Heart left ventricle (tissue), 16 donors: ENCODE measurements around the gene B4GALNT2. TPM values are rescaled to one million over a fixed set of nuclear protein-coding genes. Genes with fewer than 3 reads are reported as not detected.
A peak's percentile ranks its signal among the peaks of the same experiment; 100 is the strongest.

Experiments used
- ATAC-seq, 4 donors: fragments of 200-7000 bp; cut with Tn5 transposase; one replicate each; pipeline ENCODE4 v1.9.1; 2020 to 2022; ENCODE audit warnings: moderate library complexity in 4 of 4, mild to moderate bottlenecking in 3 of 4, moderate number of reproducible peaks in 1 of 4
- DNase-seq, 5 donors: peaks; one replicate each; pipeline ENCODE4 v3.0.0-alpha.2; 2020
- H3K27ac ChIP-seq, 12 donors: fragments of 200-600 bp; sonication (generic) in 4 of 12; one replicate each; pipeline versions ENCODE4 v1.5.0 to v1.8.0; 2016 to 2022; ENCODE audit warnings: mild to moderate bottlenecking in 2 of 12
- H3K27me3 ChIP-seq, 9 donors: fragments of 200-600 bp; sonication (generic) in 2 of 9; one replicate each; pipeline versions ENCODE4 v1.5.1 to v1.8.0; 2016 to 2022; ENCODE audit warnings: mild to moderate bottlenecking in 3 of 9
- H3K36me3 ChIP-seq, 9 donors: fragments of 200-600 bp; sonication (generic) in 2 of 9; one replicate each; pipeline versions ENCODE4 v1.5.0 to v1.8.0; 2018 to 2022; ENCODE audit warnings: mild to moderate bottlenecking in 2 of 9
- H3K4me1 ChIP-seq, 12 donors: fragments of 200-600 bp; sonication (generic) in 4 of 12; one replicate each; pipeline versions ENCODE4 v1.5.0 to v1.8.0; 2016 to 2022; ENCODE audit warnings: mild to moderate bottlenecking in 3 of 12
- H3K4me3 ChIP-seq, 12 donors: fragments of 200-600 bp; sonication (generic) in 4 of 12; one replicate each; pipeline versions ENCODE4 v1.5.0 to v1.8.0; 2017 to 2022; ENCODE audit warnings: mild to moderate bottlenecking in 9 of 12, moderate library complexity in 4 of 12
- H3K9me3 ChIP-seq, 12 donors: fragments of 200-600 bp; sonication (generic) in 4 of 12; one replicate each; pipeline versions ENCODE4 v1.5.0 to v1.8.0; 2016 to 2022; ENCODE audit warnings: mild to moderate bottlenecking in 1 of 12
- POLR2A ChIP-seq, 2 donors: fragments of 450-650 bp; IDR thresholded peaks; one replicate each; pipeline ENCODE4 v1.6.1; 2017; ENCODE audit warnings: antibody characterized with exemption in 2 of 2, mild to moderate bottlenecking in 2 of 2, moderate library complexity in 2 of 2
- WGBS, 4 donors: extraction: QIAGEN DNeasy Blood & Tissue Kit in 2 of 4; methylation state at CpG; one replicate each; pipeline versions ENCODE4 v1.1.5 to v1.1.7; 2013 to 2018; 5-methylcytosine and 5-hydroxymethylcytosine counted together
- intact Hi-C, 10 donors: fragments of 100-400 bp; cut with DNase I; formaldehyde crosslinking; loops; one replicate each; pipeline versions ENCODE4 v1.11.1 to v1.14.2; 2022
- polyA plus RNA-seq, 2 donors: library from polyadenylated mRNA; stranded (reverse); fragments of 200-250 nt; gene quantifications; one replicate each; pipeline ENCODE4 v1.2.3, GENCODE V29; 2013
- total RNA-seq, 9 donors: library from RNA; depleted of rRNA in 2 of 9; stranded (reverse); fragments of >200 nt in 2 of 9; fragmentation: NEBNext Ultra II Directional in 3 of 9; extraction: Animal tissue kit (Norgen Biotek cat#: 25700) in 3 of 9; gene quantifications; one replicate each; pipeline versions ENCODE4 v1.1.0 to v1.2.4, GENCODE V29; 2016 to 2023
- TF ChIP-seq, protein P1 (sequence below), 12 donors: fragments of 200-600 bp; sonication (generic) in 4 of 12; IDR thresholded peaks; one replicate each; pipeline versions ENCODE4 v1.5.0 to v1.8.0; 2018 to 2022; ENCODE audit warnings: antibody characterized with exemption in 12 of 12, mild to moderate bottlenecking in 5 of 12
- donor health status: ischemic (EF 13 %, LVEDD 7.1; RV severe dilation, severe dysfunction).
- donor health status: healthy with polysubstance abuse.
- donor health status: DM: no; HTN: yes; CAD: no.
- donor health status: DM: no; HTN: no; CAD: no.
- donor health status: ischemic (EF 25% LVEDD 6.9; RV normal size, moderate dysfunction).
- donor health status: ischemic (EF 25% LVEDD 5.7; RV mildly dilated, moderate dysfunction).
- donor health status: healthy.
- donor health status: DM: yes; HTN: yes; CAD: no.
- donor health status: ischemic (EF 35%, LVEDD 5.7; RV mildly dilated, moderate dysfunction).
- donor health status: nonischemic (EF 11% LVEDD 7.7; RV severe dilation, severe dysfunction).
- donor health status: DM: yes; HTN: yes; CAD: no.
- donor health status: PGD.
- donor health status: ischemic (EF 29% LVEDD 5.4; RV normal size, mild dysfunction).
- donor health status: nonischemic (EF 23%, LVEDD 6.1; RV moderate dilation, normal function).

Gene B4GALNT2
- total and polyA plus RNA-seq, 11 donors, result 0.07 to 0.08 TPM; not detected in 9

- intact Hi-C loops, result loop anchor here in 3 of 10 donors (5.0 kb wide), 1 partner anchor 36 kb away; no protein-coding TSS in a partner anchor
- DNase-seq (no peak), ATAC-seq (no peak)
- Histone ChIP-seq H3K27ac (peak overlapping the region in 2 of 12 donors; percentile 96 to 98), H3K36me3 (no peaks in the 10 kb centered on the region), H3K4me3 (no peak overlapping the region), H3K9me3 (no peaks in the 10 kb centered on the region), H3K27me3 (no peaks in the 10 kb centered on the region), H3K4me1 (peaks cover 0 to 21% (median 3%) of the 10 kb centered on the region in 12 donors)
- WGBS, 4 donors, result 64 to 80% (median 74%) methylated on average over 4 of the region's 4 CpGs
- TF ChIP-seq POLR2A (IDR thresholded peaks at IDR 0.05), result no peak
- TF ChIP-seq, protein P1, sequence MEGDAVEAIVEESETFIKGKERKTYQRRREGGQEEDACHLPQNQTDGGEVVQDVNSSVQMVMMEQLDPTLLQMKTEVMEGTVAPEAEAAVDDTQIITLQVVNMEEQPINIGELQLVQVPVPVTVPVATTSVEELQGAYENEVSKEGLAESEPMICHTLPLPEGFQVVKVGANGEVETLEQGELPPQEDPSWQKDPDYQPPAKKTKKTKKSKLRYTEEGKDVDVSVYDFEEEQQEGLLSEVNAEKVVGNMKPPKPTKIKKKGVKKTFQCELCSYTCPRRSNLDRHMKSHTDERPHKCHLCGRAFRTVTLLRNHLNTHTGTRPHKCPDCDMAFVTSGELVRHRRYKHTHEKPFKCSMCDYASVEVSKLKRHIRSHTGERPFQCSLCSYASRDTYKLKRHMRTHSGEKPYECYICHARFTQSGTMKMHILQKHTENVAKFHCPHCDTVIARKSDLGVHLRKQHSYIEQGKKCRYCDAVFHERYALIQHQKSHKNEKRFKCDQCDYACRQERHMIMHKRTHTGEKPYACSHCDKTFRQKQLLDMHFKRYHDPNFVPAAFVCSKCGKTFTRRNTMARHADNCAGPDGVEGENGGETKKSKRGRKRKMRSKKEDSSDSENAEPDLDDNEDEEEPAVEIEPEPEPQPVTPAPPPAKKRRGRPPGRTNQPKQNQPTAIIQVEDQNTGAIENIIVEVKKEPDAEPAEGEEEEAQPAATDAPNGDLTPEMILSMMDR (IDR thresholded peaks at IDR 0.05), result no peak
These were observed 58.4 kb downstream of the B4GALNT2 start for GRCh38 chr17:49190932-49191331.

DNA sequence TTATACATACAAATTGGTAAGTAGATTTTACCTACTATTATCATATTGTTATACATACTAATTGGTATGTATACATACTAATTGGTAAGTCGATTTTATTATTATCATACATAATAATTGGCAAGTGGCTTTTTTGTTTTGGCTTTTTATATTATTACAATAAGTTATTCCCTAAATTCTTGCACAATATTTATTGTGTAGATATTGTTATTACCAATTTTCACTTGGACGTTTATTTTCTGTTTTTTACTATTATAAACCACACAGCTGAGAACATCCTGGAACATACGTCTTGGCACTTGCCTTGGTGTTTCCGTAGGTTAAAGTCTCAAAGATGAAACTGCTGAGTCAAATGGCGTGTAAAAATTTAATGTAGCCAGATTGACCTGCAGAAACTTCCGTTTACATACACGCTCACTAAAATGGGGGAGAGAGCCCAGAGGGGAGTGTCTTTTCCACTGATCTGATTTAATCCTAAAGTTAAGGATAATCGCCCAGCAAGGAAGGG is 58.9 kb downstream of the B4GALNT2 start:
- ATAC-seq (no peak), DNase-seq (no peak)
- no peak for TF ChIP-seq POLR2A (IDR thresholded peaks at IDR 0.05)
- TF ChIP-seq, protein P1 (IDR thresholded peaks at IDR 0.05), result no peak
- Histone ChIP-seq H3K36me3 (no peaks in the 10 kb centered on the region), H3K4me3 (peak overlapping the region; percentile 59 to 95 (median 80)), H3K4me1 (peaks cover 0 to 23% (median 3%) of the 10 kb centered on the region in 12 donors), H3K27me3 (no peaks in the 10 kb centered on the region), H3K9me3 (no peaks in the 10 kb centered on the region), H3K27ac (peak overlapping the region; percentile 92 to 99 (median 98))
- 7 to 10% (median 9%) methylated on average over 8 of the region's 8 CpGs for WGBS, 4 donors
- intact Hi-C loops, result loop anchor here in 3 of 10 donors (5.0 kb wide), 1 partner anchor 36 kb away; no protein-coding TSS in a partner anchor

- DNase-seq (peak; percentile 88 to 94 (median 91)), ATAC-seq (peak; percentile 87 to 92 (median 90))
- peak overlapping the region; percentile 92 to 99 (median 98) for H3K27ac ChIP-seq
- peaks cover 0 to 23% (median 3%) of the 10 kb centered on the region in 12 donors for H3K4me1 ChIP-seq
- no peaks in the 10 kb centered on the region for H3K36me3 ChIP-seq
- H3K4me3 ChIP-seq, result peak overlapping the region; percentile 59 to 95 (median 80)
- TF ChIP-seq, protein P1 (IDR thresholded peaks at IDR 0.05), result peak in 9 of 12 donors; percentile 17 to 61 (median 33)
- TF ChIP-seq POLR2A (IDR thresholded peaks at IDR 0.05), result peak in 1 of 2 donors; percentile 7
- intact Hi-C loops, result loop anchor here in 6 of 10 donors (2.0 to 5.0 kb wide), 3 partner anchors 19 to 35 kb away; partner anchors contain the start of genes ABI3 (in 2 of the 6) and GNGT2 (in 2 of the 6)
- no peaks in the 10 kb centered on the region for H3K9me3 ChIP-seq
- no peaks in the 10 kb centered on the region for H3K27me3 ChIP-seq
- 0 to 1% (median 1%) methylated on average over 46 to 53 of the region's 53 CpGs for WGBS, 4 donors
These were observed 59.6 kb downstream of the B4GALNT2 start for GRCh38 chr17:49191917-49192741.
